ENCODE results near the gene TMTC4. TPM values are rescaled to one million over a fixed set of nuclear protein-coding genes. Genes with fewer than 3 reads are reported as not detected.

Gene TMTC4
- total RNA-seq, 4 donors from 2014 or later, result 12.5 to 28.5 (median 14.8) TPM

GRCh38 chr13:100608906-100609305 is 65.7 kb downstream of the TMTC4 start:
- H3K4me3 ChIP-seq, result no peak overlapping the region
- WGBS, 2 donors, result 64 to 65% methylated on average over 6 of the region's 6 CpGs
- H3K9me3 ChIP-seq, result no peaks in the 10 kb centered on the region
- peaks cover 0 to 7% (median 1%) of the 10 kb centered on the region in 4 donors for H3K4me1 ChIP-seq
- no peak for DNase-seq (ENCODE audit: low spot score in 2 of 2)
- H3K36me3 ChIP-seq, result peaks cover 0 to 47% (median 4%) of the 10 kb centered on the region in 3 donors
- no peak overlapping the region for H3K27ac ChIP-seq
- no peak for TF ChIP-seq CTCF (IDR thresholded peaks at IDR 0.05)
- no peak for TF ChIP-seq EP300 (IDR thresholded peaks at IDR 0.05)
- no peak for TF ChIP-seq POLR2A (IDR thresholded peaks at IDR 0.05)
- H3K27me3 ChIP-seq, result no peaks in the 10 kb centered on the region

GRCh38 chr13:100608489-100608888 is 66.1 kb downstream of the TMTC4 start:
- H3K9me3 ChIP-seq, result no peaks in the 10 kb centered on the region
- no peaks in the 10 kb centered on the region for H3K27me3 ChIP-seq
- no peak for TF ChIP-seq POLR2A (IDR thresholded peaks at IDR 0.05)
- H3K4me1 ChIP-seq, result peaks cover 0 to 7% (median 2%) of the 10 kb centered on the region in 4 donors
- H3K27ac ChIP-seq, result no peak overlapping the region
- H3K36me3 ChIP-seq, result peaks cover 0 to 46% (median 4%) of the 10 kb centered on the region in 3 donors
- 59 to 61% methylated on average over 3 of the region's 3 CpGs for WGBS, 2 donors
- no peak overlapping the region for H3K4me3 ChIP-seq
- DNase-seq (ENCODE audit: low spot score in 2 of 2), result no peak

DNA sequence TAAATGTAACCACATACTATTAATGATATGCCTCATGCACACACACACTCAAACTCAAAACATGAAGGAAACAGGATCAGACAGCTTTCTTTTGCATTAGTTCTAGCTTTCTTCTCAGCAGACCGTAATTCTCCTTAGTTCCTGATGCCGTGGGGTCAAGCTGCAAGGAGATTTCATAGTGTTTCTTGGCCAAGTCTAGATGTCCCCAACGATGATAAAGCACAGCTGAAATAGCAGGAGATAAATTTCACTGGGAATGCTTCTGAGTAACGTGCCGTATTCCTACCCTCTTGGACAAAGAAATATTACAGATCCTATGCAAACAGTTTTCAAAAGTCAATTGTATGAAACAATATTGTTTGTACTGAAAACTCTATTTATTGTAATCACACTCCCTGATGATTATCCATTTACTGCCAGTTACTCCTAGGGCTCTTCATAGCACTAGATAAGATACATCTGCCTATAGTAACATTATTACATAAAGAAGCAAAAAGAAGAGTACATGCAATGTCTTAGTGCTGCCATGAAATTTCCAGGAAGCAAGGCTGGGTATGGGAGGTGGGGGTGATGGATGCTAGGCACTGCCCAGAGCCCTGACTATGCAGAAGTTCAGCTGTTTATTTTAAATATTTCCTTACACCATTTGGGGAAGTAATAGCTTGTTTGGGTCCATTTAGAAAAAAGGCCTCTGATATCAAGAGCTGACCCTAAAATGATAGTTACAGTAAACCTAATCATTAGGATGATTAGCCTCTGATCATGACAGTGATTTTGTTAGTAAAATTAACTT is 69.5 kb downstream of the TMTC4 start:
- Histone ChIP-seq H3K9me3 (no peaks in the 10 kb centered on the region), H3K4me1 (peaks cover 0 to 12% (median 3%) of the 10 kb centered on the region in 4 donors), H3K27me3 (no peaks in the 10 kb centered on the region), H3K27ac (no peak overlapping the region), H3K4me3 (no peak overlapping the region), H3K36me3 (peaks cover 0 to 18% (median 4%) of the 10 kb centered on the region in 3 donors)
- DNase-seq (ENCODE audit: low spot score in 2 of 2), result no peak
- no peak for TF ChIP-seq EP300 (IDR thresholded peaks at IDR 0.05)
- no peak for TF ChIP-seq CTCF (IDR thresholded peaks at IDR 0.05)
- no peak for TF ChIP-seq POLR2A (IDR thresholded peaks at IDR 0.05)
- WGBS, 2 donors, result 55 to 65% methylated on average over 5 of the region's 5 CpGs

GRCh38 chr13:100602493-100603111 is 72.0 kb downstream of the TMTC4 start:
- Histone ChIP-seq H3K4me3 (no peak overlapping the region), H3K27me3 (no peaks in the 10 kb centered on the region), H3K9me3 (no peaks in the 10 kb centered on the region), H3K27ac (peak overlapping the region in 2 of 4 donors; percentile 11 to 25), H3K4me1 (peaks cover 0 to 12% (median 0%) of the 10 kb centered on the region in 4 donors), H3K36me3 (peaks cover 0 to 13% (median 4%) of the 10 kb centered on the region in 3 donors)
- DNase-seq (ENCODE audit: low spot score in 2 of 2), result no peak
- WGBS, 2 donors, result 47 to 49% methylated on average over 8 of the region's 8 CpGs
- TF ChIP-seq CTCF (IDR thresholded peaks at IDR 0.05), result no peak
- TF ChIP-seq POLR2A (IDR thresholded peaks at IDR 0.05), result no peak
- TF ChIP-seq EP300 (IDR thresholded peaks at IDR 0.05), result no peak

DNA sequence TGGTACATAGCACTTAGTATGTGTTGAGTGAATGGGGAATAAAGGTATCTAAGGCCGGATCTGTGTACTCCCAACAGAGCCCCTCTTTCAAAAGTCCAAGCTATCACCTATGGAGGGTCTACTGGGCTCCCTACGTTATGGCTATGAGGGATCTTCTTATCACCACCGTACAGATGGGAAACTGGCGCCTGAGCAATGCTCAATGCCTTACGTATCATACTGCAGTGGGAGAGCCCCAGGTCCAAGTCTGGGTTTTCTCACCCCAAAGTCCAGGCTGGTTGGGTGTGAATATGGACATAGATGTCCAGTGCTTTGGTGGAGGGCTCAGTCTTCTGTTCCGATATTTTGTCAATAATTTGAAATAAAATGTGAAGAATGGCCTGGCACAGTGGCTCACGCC is 72.9 kb downstream of the TMTC4 start:
- Histone ChIP-seq H3K27ac (no peak overlapping the region), H3K27me3 (no peaks in the 10 kb centered on the region), H3K9me3 (no peaks in the 10 kb centered on the region), H3K36me3 (peaks cover 0 to 6% (median 4%) of the 10 kb centered on the region in 3 donors), H3K4me1 (peaks cover 0 to 12% (median 0%) of the 10 kb centered on the region in 4 donors), H3K4me3 (no peak overlapping the region)
- no peak for TF ChIP-seq EP300 (IDR thresholded peaks at IDR 0.05)
- no peak for TF ChIP-seq POLR2A (IDR thresholded peaks at IDR 0.05)
- no peak for TF ChIP-seq CTCF (IDR thresholded peaks at IDR 0.05)
- WGBS, 2 donors, result 95 to 96% methylated on average over 7 of the region's 7 CpGs
- DNase-seq (ENCODE audit: low spot score in 2 of 2), result no peak

Data from tibial nerve (tissue), 4 donors.